H1 (cell line): ENCODE results near the gene BLTP3B. TPM values are rescaled to one million over a fixed set of nuclear protein-coding genes. Genes with fewer than 3 reads are reported as not detected.
"Not testable (repeated sequence)": the region's sequence is repeated elsewhere in the genome, so short reads cannot be mapped to it uniquely, and the experiment has no call there.

Experiments
- CTCF ChIA-PET: fragments of 300-600 bp; sonication (Branson Sonifier 250); formaldehyde crosslinking; loops from one replicate; lab custom pipeline; 2021; ENCODE audit not compliant: partially characterized antibody; lab: Charles Lee
- POLR2A ChIA-PET: fragments of 300-600 bp; sonication (Branson Sonifier 250); formaldehyde crosslinking; loops from one replicate; lab custom pipeline; 2021; ENCODE audit warnings: inconsistent platforms; ENCODE audit not compliant: partially characterized antibody; lab: Charles Lee
- DNase-seq, 2 experiments: peaks; one replicate each; pipeline versions ENCODE4 v3.0.0 to v3.0.0-alpha.2; 2010 to 2022; ENCODE audit warnings: low spot score in 2 of 2, low read depth in 1 of 2, mixed read lengths in 1 of 2
- FAIRE-seq: peaks from 2 replicates; lab custom pipeline; 2011; peaks lifted over from hg19 to GRCh38; lab: Jason Lieb, UNC
- H2AFZ ChIP-seq: 2 replicates; pipeline ENCODE4 v1.8.1; 2012; ENCODE audit warnings: low read length, inconsistent platforms
- H2AK5ac ChIP-seq: 2 replicates; pipeline ENCODE4 v1.6.1; 2013; ENCODE audit warnings: low read depth, low read length
- H2BK120ac ChIP-seq: replicated peaks from 2 replicates; pipeline ENCODE3; 2013; ENCODE audit warnings: low read depth, low read length, inconsistent platforms
- H2BK12ac ChIP-seq: 2 replicates; pipeline ENCODE4 v1.6.1; 2013; ENCODE audit warnings: low read depth, low read length
- H2BK15ac ChIP-seq: 2 replicates; pipeline ENCODE4 v1.6.1; 2013; ENCODE audit warnings: low read length
- H2BK20ac ChIP-seq: 2 replicates; pipeline ENCODE4 v1.6.1; 2013; ENCODE audit warnings: low read length
- H2BK5ac ChIP-seq: 2 replicates; pipeline ENCODE4 v1.6.1; 2013; ENCODE audit warnings: low read depth, low read length
- H3K14ac ChIP-seq: 2 replicates; pipeline ENCODE4 v1.6.1; 2013; ENCODE audit warnings: inconsistent platforms; ENCODE audit not compliant: insufficient read length
- H3K18ac ChIP-seq: 2 replicates; pipeline ENCODE4 v1.6.1; 2013; ENCODE audit warnings: low read length; ENCODE audit errors: extremely low read depth
- H3K23ac ChIP-seq: 2 replicates; pipeline ENCODE4 v1.6.1; 2013; ENCODE audit warnings: inconsistent platforms; ENCODE audit not compliant: insufficient read length
- H3K23me2 ChIP-seq: 2 replicates; pipeline ENCODE4 v1.6.1; 2013; ENCODE audit warnings: low read depth, low read length
- H3K27ac ChIP-seq: 2 replicates; pipeline ENCODE4 v1.6.1; 2011; ENCODE audit warnings: low read depth, low read length, inconsistent platforms
- H3K27me3 ChIP-seq, 4 experiments: replicated peaks in 1 of 4; 1 replicate in 1 of 4; 2 replicates in 3 of 4; pipeline versions ENCODE4 v1.6.1 to v1.8.1; 2011 to 2013; ENCODE audit warnings: low read length in 3 of 4, mild to moderate bottlenecking in 3 of 4, inconsistent platforms in 2 of 4, mixed read lengths in 2 of 4, moderate library complexity in 1 of 4; ENCODE audit not compliant: control insufficient read depth in 3 of 4, insufficient read depth in 3 of 4; ENCODE audit errors: extremely low read depth in 1 of 4
- H3K36me3 ChIP-seq, 4 experiments: 2 replicates each; pipeline versions ENCODE4 v1.6.1 to v1.8.1; 2011 to 2013; ENCODE audit warnings: mild to moderate bottlenecking in 4 of 4, low read length in 3 of 4, moderate library complexity in 2 of 4, control low read depth in 1 of 4, inconsistent platforms in 1 of 4; ENCODE audit not compliant: insufficient read depth in 4 of 4, control insufficient read depth in 2 of 4
- H3K4ac ChIP-seq: replicated peaks from 2 replicates; pipeline ENCODE3; 2013; ENCODE audit warnings: low read length, low read depth, mixed read lengths, inconsistent platforms; ENCODE audit not compliant: insufficient read length
- H3K4me1 ChIP-seq, 4 experiments: replicated peaks in 1 of 4; 1 replicate in 1 of 4; 2 replicates in 3 of 4; pipeline versions ENCODE4 v1.6.1 to v1.8.1; 2011 to 2013; ENCODE audit warnings: low read length in 3 of 4, inconsistent platforms in 2 of 4, mixed read lengths in 1 of 4; ENCODE audit not compliant: insufficient read depth in 4 of 4, control insufficient read depth in 3 of 4
- H3K4me2 ChIP-seq, 2 experiments: 2 replicates each; pipeline versions ENCODE4 v1.6.1 to v1.8.1; 2011 to 2013; ENCODE audit warnings: low read depth in 2 of 2, low read length in 2 of 2, control low read depth in 1 of 2, inconsistent platforms in 1 of 2, mild to moderate bottlenecking in 1 of 2; ENCODE audit not compliant: insufficient read depth in 1 of 2
- H3K4me3 ChIP-seq, 4 experiments: fragments of 200-600, 300-600 bp in 1 of 4; sonication (generic), shearing (Covaris generic), sonication (Bioruptor Twin) in 1 of 4; 2 replicates each; pipeline versions ENCODE4 v1.5.1 to v1.8.1; 2011 to 2016; ENCODE audit warnings: low read length in 4 of 4, low read depth in 3 of 4, control low read depth in 2 of 4, inconsistent platforms in 2 of 4, mild to moderate bottlenecking in 2 of 4, mixed read lengths in 1 of 4, moderate library complexity in 1 of 4; ENCODE audit not compliant: insufficient read depth in 2 of 4; ENCODE audit errors: extremely low read depth in 1 of 4
- H3K56ac ChIP-seq: replicated peaks from 2 replicates; pipeline ENCODE3; 2013; ENCODE audit warnings: low read depth, mild to moderate bottlenecking, mixed read lengths, low read length, inconsistent platforms; ENCODE audit not compliant: insufficient read length
- H3K79me1 ChIP-seq: 2 replicates; pipeline ENCODE4 v1.6.1; 2013; ENCODE audit warnings: low read depth, low read length, control low read depth
- H3K79me2 ChIP-seq, 2 experiments: 2 replicates each; pipeline versions ENCODE4 v1.6.1 to v1.8.1; 2012 to 2013; ENCODE audit warnings: low read length in 2 of 2, mild to moderate bottlenecking in 2 of 2, inconsistent platforms in 1 of 2; ENCODE audit not compliant: insufficient read depth in 2 of 2, control insufficient read depth in 1 of 2
- H3K9ac ChIP-seq, 4 experiments: replicated peaks in 1 of 4; 1 replicate in 1 of 4; 2 replicates in 3 of 4; pipeline versions ENCODE4 v1.6.1 to v1.8.1; 2011 to 2013; ENCODE audit warnings: low read depth in 3 of 4, low read length in 3 of 4, control low read depth in 2 of 4, mild to moderate bottlenecking in 2 of 4, moderate library complexity in 2 of 4, inconsistent platforms in 1 of 4; ENCODE audit errors: extremely low read depth in 1 of 4
- H3K9me3 ChIP-seq, 2 experiments: 2 replicates each; pipeline versions ENCODE4 v1.6.1 to v1.8.1; 2012 to 2013; ENCODE audit warnings: mild to moderate bottlenecking in 2 of 2, moderate library complexity in 2 of 2, control low read depth in 1 of 2, inconsistent platforms in 1 of 2, low read depth in 1 of 2, low read length in 1 of 2, mixed read lengths in 1 of 2; ENCODE audit not compliant: insufficient read depth in 2 of 2
- H4K20me1 ChIP-seq, 2 experiments: replicated peaks in 1 of 2; 2 replicates each; pipeline versions ENCODE3 to v1.8.1; 2011 to 2013; ENCODE audit warnings: inconsistent platforms in 2 of 2, low read length in 2 of 2, mild to moderate bottlenecking in 1 of 2; ENCODE audit not compliant: insufficient read depth in 2 of 2, control insufficient read depth in 1 of 2
- H4K5ac ChIP-seq: 2 replicates; pipeline ENCODE4 v1.6.1; 2013; ENCODE audit warnings: low read length, low read depth, mixed read lengths, inconsistent platforms; ENCODE audit not compliant: insufficient read length
- H4K8ac ChIP-seq: 2 replicates; pipeline ENCODE4 v1.8.0; 2013; ENCODE audit warnings: mild to moderate bottlenecking, moderate library complexity, low read length, inconsistent platforms; ENCODE audit not compliant: insufficient read depth; ENCODE audit errors: extremely low read depth
- H4K91ac ChIP-seq: replicated peaks from 2 replicates; pipeline ENCODE3; 2013; ENCODE audit warnings: low read length, mixed read lengths, inconsistent platforms; ENCODE audit not compliant: insufficient read length
- KDM1A ChIP-seq: fragments of 200-600, 300-600 bp; sonication (generic); IDR thresholded peaks from 2 replicates; pipeline ENCODE4 v1.7.1; 2016; ENCODE audit warnings: mild to moderate bottlenecking, low read length, borderline replicate concordance
- MAX ChIP-seq: IDR thresholded peaks from 2 replicates; pipeline ENCODE4 v1.6.1; 2012; ENCODE audit warnings: inconsistent platforms
- SP4 ChIP-seq: IDR thresholded peaks from 2 replicates; pipeline ENCODE4 v1.6.1; 2012; ENCODE audit warnings: low read length, inconsistent platforms
- WGBS, 2 experiments: shearing (Covaris generic) in 1 of 2; methylation state at CpG; one replicate each; pipeline versions ENCODE4 v1.1.6 to v1.1.7; 2013 to 2015; ENCODE audit warnings: low lambda C conversion rate in 2 of 2, mixed read lengths in 2 of 2, inconsistent platforms in 1 of 2, low coverage in 1 of 2, missing lambda C conversion rate in 1 of 2; ENCODE audit not compliant: insufficient replicate concordance in 2 of 2, insufficient coverage in 1 of 2, insufficient read length in 1 of 2; ENCODE audit errors: extremely low coverage in 1 of 2, missing lambda C conversion rate in 1 of 2; 5-methylcytosine and 5-hydroxymethylcytosine counted together
- polyA plus RNA-seq, 7 experiments: library from polyadenylated mRNA; depleted of rRNA in 3 of 7; stranded (reverse) in 5 of 7; unstranded in 2 of 7; fragments of >200 nt in 5 of 7; fragments of 200-250 nt in 2 of 7; gene quantifications; 1 replicate in 5 of 7; 2 replicates in 1 of 7; 4 replicates in 1 of 7; pipeline versions ENCODE4 v1.2.1 to v1.2.3, GENCODE V29; 2011 to 2013; ENCODE audit warnings: missing spikeins in 2 of 7, mixed read lengths in 2 of 7
- total RNA-seq: library from RNA; stranded (reverse); fragmentation: NEBNext Ultra II Directional; extraction: Animal tissue kit (Norgen Biotek cat#: 25700); gene quantifications from 2 replicates; pipeline ENCODE4 v1.2.1, GENCODE V29; 2021

Gene BLTP3B
- total and polyA plus RNA-seq, 2 of the 8 experiments (the other 6 are each of a cell fraction or from before 2014, with no cell fraction given) = 7.0 to 28.6 TPM

GRCh38 chr12:100179252-100179651 lies 36.6 kb upstream of the BLTP3B start (continued):
- no peak for TF ChIP-seq MAX
- TF ChIP-seq SP4 = no peak
- no peak for TF ChIP-seq KDM1A

GRCh38 chr12:100176493-100176892 lies 33.8 kb upstream of the BLTP3B start:
- WGBS, 2 experiments = 98% methylated on average over 8 of the region's 8 CpGs; no CpG with 5 or more reads in 1 of the 2 experiments
- peaks cover 0 to 14% (median under 1%) of the 10 kb centered on the region in 4 experiments; a peak in 3 of 8 replicates for H3K36me3 ChIP-seq
- H3K14ac ChIP-seq, H2BK5ac ChIP-seq, H4K20me1 ChIP-seq, H3K4me2 ChIP-seq, H4K8ac ChIP-seq, H3K23me2 ChIP-seq, H3K4ac ChIP-seq, H2BK120ac ChIP-seq, H2BK12ac ChIP-seq, H4K91ac ChIP-seq, POLR2A ChIA-PET, DNase-seq, H2AFZ ChIP-seq, CTCF ChIA-PET, H2AK5ac ChIP-seq, H3K9me3 ChIP-seq, H2BK20ac ChIP-seq, H3K27me3 ChIP-seq, H4K5ac ChIP-seq, H3K4me3 ChIP-seq, H3K27ac ChIP-seq, H3K9ac ChIP-seq, H3K18ac ChIP-seq, H3K4me1 ChIP-seq, H3K23ac ChIP-seq, H3K79me2 ChIP-seq, H3K56ac ChIP-seq, H3K79me1 ChIP-seq, H2BK15ac ChIP-seq, FAIRE-seq: not testable (repeated sequence)
